NCI-H748 (cell line): Measurements from ENCODE around the gene PTPN11.
A peak's percentile ranks its signal among the peaks of the same experiment; 100 is the strongest.

ENCODE experiments used
- DNase-seq: peaks from one replicate; lab custom pipeline; 2025; ENCODE audit not compliant: unreplicated experiment; lab: John Stamatoyannopoulos, UW

Gene PTPN11

GRCh38 chr12:112538740-112539139, 120.0 kb downstream of the PTPN11 start:
- DNase-seq = no peak

GRCh38 chr12:112539221-112539620, 120.5 kb downstream of the PTPN11 start:
- no peak for DNase-seq

GRCh38 chr12:112540021-112540420, 121.3 kb downstream of the PTPN11 start:
- no peak for DNase-seq

DNA sequence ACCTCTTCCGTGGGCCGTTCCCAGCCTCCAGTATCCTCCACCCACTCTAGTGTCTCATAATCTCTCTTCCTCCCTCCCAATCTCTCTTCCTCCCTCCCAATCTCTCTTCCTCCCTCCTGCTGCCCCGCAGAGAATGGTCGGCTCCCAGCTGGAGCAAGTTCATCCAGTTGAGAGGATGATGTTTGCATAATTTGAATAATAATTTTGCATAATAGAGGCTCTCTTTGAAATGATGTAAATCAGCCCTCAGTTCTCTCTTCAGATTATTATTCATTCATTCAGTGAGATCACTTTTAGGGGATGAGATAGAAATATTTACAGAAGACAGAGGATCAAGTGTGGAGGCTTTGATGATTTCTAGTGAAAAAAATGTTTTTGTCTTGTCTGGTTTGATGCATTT, 125.0 kb downstream of the PTPN11 start:
- no peak for DNase-seq

- DNase-seq = no peak
These were observed 127.6 kb downstream of the PTPN11 start for GRCh38 chr12:112546339-112546738.

GRCh38 chr12:112546996-112547395, 128.2 kb downstream of the PTPN11 start:
- DNase-seq = no peak

DNA sequence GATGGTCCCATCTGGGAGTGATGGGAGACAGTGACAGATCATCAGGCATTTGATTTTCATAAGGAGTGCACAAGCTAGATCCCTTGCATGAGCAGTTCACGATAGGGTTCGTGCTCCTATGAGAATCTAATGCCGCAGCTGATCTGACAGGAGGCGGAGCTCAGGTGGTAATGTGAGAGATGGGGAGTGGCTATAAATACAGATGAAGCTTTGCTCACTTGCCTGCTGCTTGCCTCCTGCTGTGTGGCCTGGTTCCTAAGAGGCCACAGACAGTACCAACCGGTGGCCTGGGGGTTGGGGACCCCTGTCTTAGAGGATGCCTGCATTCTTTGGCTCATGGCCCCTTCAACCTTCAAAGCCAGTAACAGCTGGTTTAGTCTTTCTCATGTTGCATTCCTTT, 130.3 kb downstream of the PTPN11 start:
- no peak for DNase-seq

GRCh38 chr12:112551681-112552080, 132.9 kb downstream of the PTPN11 start:
- DNase-seq = no peak

- no peak for DNase-seq
These were observed 137.0 kb downstream of the PTPN11 start for GRCh38 chr12:112555621-112556233.

- peak; percentile 96 for DNase-seq
These were observed 139.3 kb downstream of the PTPN11 start for GRCh38 chr12:112557951-112558630.
